HepG2 (cell line): ENCODE measurements around the gene KRTAP17-1. TPM values are rescaled to one million over a fixed set of nuclear protein-coding genes. Genes with fewer than 3 reads are reported as not detected.

ENCODE experiments used
- ATAC-seq: fragments of 200-7000 bp; cut with Tn5 transposase; 3 replicates; pipeline ENCODE4 v1.9.1; 2020; ENCODE audit warnings: mild to moderate bottlenecking, moderate library complexity
- BruUV-seq: library from RNA; stranded (reverse); fragments of 400-500 nt; replicated peaks from 2 replicates; lab custom pipeline; 2021; lab: Mats Ljungman, UMichigan
- CTCF ChIA-PET: fragments of 300-600 bp; formaldehyde crosslinking; extraction: SDS; loops from one replicate; lab custom pipeline; 2021; ENCODE audit warnings: low total read pairs, inconsistent platforms, low intra/inter-chr PET ratio; lab: Yijun Ruan, JAX
- POLR2A ChIA-PET: fragments of 350-600 bp; sonication (Branson Sonifier 250); formaldehyde crosslinking; loops from one replicate; lab custom pipeline; 2020; ENCODE audit warnings: antibody characterized with exemption, inconsistent platforms; lab: Yijun Ruan, JAX
- DNase-seq: peaks from one replicate; pipeline ENCODE4 v3.0.0-alpha.2; 2015; ENCODE audit warnings: low spot score
- FAIRE-seq: peaks from 3 replicates; lab custom pipeline; 2011; peaks lifted over from hg19 to GRCh38; lab: Jason Lieb, UNC
- H2AFZ ChIP-seq: one replicate; pipeline ENCODE4 v1.6.1; 2011; ENCODE audit warnings: low read length, inconsistent platforms
- H3K27ac ChIP-seq: fragments of 300-600 bp; 3 replicates; pipeline ENCODE4 v1.8.0; 2011; ENCODE audit warnings: mixed run types, mild to moderate bottlenecking, mixed read lengths, low read length, inconsistent platforms; ENCODE audit not compliant: insufficient read depth; ENCODE audit errors: extremely low read length
- H3K27me3 ChIP-seq, 2 experiments: fragments of 200-600 bp in 1 of 2; 2 replicates in 1 of 2; 3 replicates in 1 of 2; pipeline versions ENCODE4 v1.6.0 to v1.8.0; 2011; ENCODE audit warnings: low read length in 2 of 2, mild to moderate bottlenecking in 2 of 2, moderate library complexity in 2 of 2, inconsistent platforms in 1 of 2; ENCODE audit not compliant: insufficient read depth in 2 of 2, control insufficient read depth in 1 of 2
- H3K36me3 ChIP-seq, 2 experiments: fragments of 200-600 bp in 1 of 2; replicated peaks in 1 of 2; 2 replicates in 1 of 2; 3 replicates in 1 of 2; pipeline versions ENCODE4 v1.5.1 to v1.8.0; 2011; ENCODE audit warnings: low read length in 2 of 2, inconsistent platforms in 1 of 2; ENCODE audit not compliant: insufficient read depth in 2 of 2, control insufficient read depth in 1 of 2
- H3K4me1 ChIP-seq: 2 replicates; pipeline ENCODE4 v1.5.1; 2012; ENCODE audit warnings: low read length, inconsistent platforms; ENCODE audit not compliant: insufficient read depth
- H3K4me2 ChIP-seq: 2 replicates; pipeline ENCODE4 v1.6.0; 2011; ENCODE audit warnings: low read depth, low read length, inconsistent platforms
- H3K4me3 ChIP-seq, 3 experiments: fragments of 200-600 bp in 1 of 3; sonication (generic), shearing (Covaris generic) in 1 of 3; replicated peaks in 1 of 3; 2 replicates each; pipeline ENCODE4 v1.5.1; 2011 to 2016; ENCODE audit warnings: low read length in 3 of 3, inconsistent platforms in 2 of 3, low read depth in 2 of 3, mild to moderate bottlenecking in 2 of 3, control low read depth in 1 of 3, mixed read lengths in 1 of 3; ENCODE audit not compliant: insufficient read depth in 1 of 3
- H3K79me2 ChIP-seq: one replicate; pipeline ENCODE4 v1.6.1; 2011; ENCODE audit warnings: low read length, inconsistent platforms; ENCODE audit not compliant: insufficient read depth
- H3K9ac ChIP-seq: 2 replicates; pipeline ENCODE4 v1.6.0; 2011; ENCODE audit warnings: mild to moderate bottlenecking, low read depth, low read length, inconsistent platforms; ENCODE audit not compliant: insufficient read depth
- H3K9me3 ChIP-seq: 2 replicates; pipeline ENCODE4 v1.5.1; 2012; ENCODE audit warnings: mild to moderate bottlenecking, low read length
- H4K20me1 ChIP-seq: 2 replicates; pipeline ENCODE4 v1.6.0; 2011; ENCODE audit warnings: inconsistent platforms, mild to moderate bottlenecking, low read length, moderate library complexity; ENCODE audit not compliant: insufficient read depth
- HMGA1 ChIP-seq: sonication (generic); formaldehyde crosslinking; conservative IDR thresholded peaks from 2 replicates; pipeline ENCODE4 v1.4.0; 2020; ENCODE audit warnings: missing genetic modification reagents
- KIAA2018 ChIP-seq: sonication (generic); formaldehyde crosslinking; IDR thresholded peaks from 2 replicates; pipeline ENCODE4 v1.5.0; 2020; ENCODE audit warnings: mild to moderate bottlenecking, missing genetic modification reagents, borderline replicate concordance
- MAF1 ChIP-seq: sonication (generic); formaldehyde crosslinking; IDR thresholded peaks from 2 replicates; pipeline ENCODE4 v1.5.0; 2020; ENCODE audit warnings: missing genetic modification reagents, borderline replicate concordance
- MATR3 ChIP-seq: sonication (generic); formaldehyde crosslinking; IDR thresholded peaks from 2 replicates; pipeline ENCODE4 v1.4.0; 2020; ENCODE audit warnings: missing genetic modification reagents
- ONECUT2 ChIP-seq: sonication (generic); formaldehyde crosslinking; IDR thresholded peaks from 2 replicates; pipeline ENCODE4 v1.4.0; 2020; ENCODE audit warnings: missing genetic modification reagents
- RCOR2 ChIP-seq: IDR thresholded peaks from 2 replicates; pipeline ENCODE4 v1.6.1; 2016; ENCODE audit warnings: missing biosample characterization, missing genetic modification reagents
- TBX2 ChIP-seq: sonication (generic); formaldehyde crosslinking; IDR thresholded peaks from 2 replicates; pipeline ENCODE4 v1.5.0; 2020; ENCODE audit warnings: missing genetic modification reagents, mild to moderate bottlenecking, borderline replicate concordance
- ZNF205 ChIP-seq: IDR thresholded peaks from 2 replicates; pipeline ENCODE4 v1.6.1; 2018; ENCODE audit warnings: missing biosample characterization, missing genetic modification reagents
- ZNF335 ChIP-seq: sonication (generic); formaldehyde crosslinking; IDR thresholded peaks from 2 replicates; pipeline ENCODE4 v1.4.0; 2020; ENCODE audit warnings: missing genetic modification reagents
- ZNF431 ChIP-seq: sonication (generic); formaldehyde crosslinking; IDR thresholded peaks from 2 replicates; pipeline ENCODE4 v1.9.0; 2022; ENCODE audit warnings: missing genetic modification reagents, low read depth, mild to moderate bottlenecking, borderline replicate concordance
- ZNF550 ChIP-seq: sonication (generic); formaldehyde crosslinking; IDR thresholded peaks from 2 replicates; pipeline ENCODE4 v1.4.0; 2020; ENCODE audit warnings: mild to moderate bottlenecking, missing genetic modification reagents, borderline replicate concordance
- ZNF572 ChIP-seq: sonication (generic); formaldehyde crosslinking; IDR thresholded peaks from 2 replicates; pipeline ENCODE4 v1.5.1; 2020; ENCODE audit warnings: mild to moderate bottlenecking, missing genetic modification reagents
- WGBS: methylation state at CpG from one replicate; pipeline ENCODE4 v1.1.6; 2017; ENCODE audit warnings: low lambda C conversion rate; 5-methylcytosine and 5-hydroxymethylcytosine counted together
- in situ Hi-C: cut with HindIII; loops from 2 replicates; pipeline ENCODE4 v1.10.0; 2017; ENCODE audit warnings: low pct_unique_long_range_greater_than_20kb; ENCODE audit not compliant: extremely low pct_ligation_motif_present
- intact Hi-C: fragments of 100-400 bp; cut with micrococcal nuclease; formaldehyde crosslinking; loops from one replicate; pipeline ENCODE4 v1.10.0; 2022; ENCODE audit not compliant: unreplicated experiment
- polyA plus RNA-seq, 8 experiments: library from polyadenylated mRNA; depleted of rRNA in 3 of 8; stranded (reverse) in 7 of 8; unstranded in 1 of 8; fragments of >200 nt; fragmentation: Illumina TruSeq in 4 of 8; extraction: Trizol in 4 of 8; gene quantifications; 2 replicates each; pipeline versions ENCODE4 v1.2.1 to v1.2.3, GENCODE V29; 2011 to 2016; ENCODE audit warnings: low read depth in 4 of 8, missing spikeins in 1 of 8, mixed read lengths in 1 of 8; ENCODE audit not compliant: insufficient read depth in 1 of 8
- total RNA-seq, 5 experiments: library from RNA; depleted of rRNA; stranded (reverse); fragments of >200 nt; fragmentation: Illumina TruSeq; extraction: Trizol; gene quantifications; 2 replicates each; pipeline ENCODE4 v1.2.3, GENCODE V29; 2016; ENCODE audit warnings: low read depth in 1 of 5
- TF ChIP-seq, protein P1 (sequence below): IDR thresholded peaks from 2 replicates; pipeline ENCODE4 v1.6.1; 2016; ENCODE audit warnings: mild to moderate bottlenecking, missing biosample characterization, missing genetic modification reagents
- TF ChIP-seq, protein P2 (sequence below): sonication (generic); formaldehyde crosslinking; IDR thresholded peaks from 2 replicates; pipeline ENCODE4 v1.4.0; 2020; ENCODE audit warnings: mild to moderate bottlenecking, missing genetic modification reagents, borderline replicate concordance
- TF ChIP-seq, protein P3 (sequence below): sonication (generic); IDR thresholded peaks from 2 replicates; pipeline ENCODE4 v1.6.1; 2016; ENCODE audit warnings: low read depth, borderline replicate concordance

KRTAP17-1 gene
- total and polyA plus RNA-seq, 2 of the 13 experiments (the other 11 are each of a cell fraction or from before 2014, with no cell fraction given), result not detected

- H3K79me2 ChIP-seq, result no peaks in the 10 kb centered on the region
- H3K9ac ChIP-seq, result no peak overlapping the region
- FAIRE-seq, result no peak
- no peaks in the 10 kb centered on the region; a peak in 1 of 5 replicates for H3K27me3 ChIP-seq
- DNase-seq, result no peak
- intact Hi-C loops, result no loop called here
- H3K9me3 ChIP-seq, result no peaks in the 10 kb centered on the region
- in situ Hi-C loops, result no loop called here
- H3K36me3 ChIP-seq, result no peaks in the 10 kb centered on the region
- H3K4me2 ChIP-seq, result no peak overlapping the region
- CTCF ChIA-PET, result no interaction called here
- H3K27ac ChIP-seq, result no peak overlapping the region
- no peak overlapping the region for H3K4me3 ChIP-seq
- no peak overlapping the region for H2AFZ ChIP-seq
- ATAC-seq, result no peak
- no CpG with 5 or more reads among the region's 3 CpGs for WGBS
- H3K4me1 ChIP-seq, result no peaks in the 10 kb centered on the region
- H4K20me1 ChIP-seq, result no peaks in the 10 kb centered on the region
- POLR2A ChIA-PET, result no interaction called here
- no TSS peak for BruUV-seq
- TF ChIP-seq, protein P1, sequence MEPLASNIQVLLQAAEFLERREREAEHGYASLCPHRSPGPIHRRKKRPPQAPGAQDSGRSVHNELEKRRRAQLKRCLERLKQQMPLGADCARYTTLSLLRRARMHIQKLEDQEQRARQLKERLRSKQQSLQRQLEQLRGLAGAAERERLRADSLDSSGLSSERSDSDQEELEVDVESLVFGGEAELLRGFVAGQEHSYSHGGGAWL (CRISPR knock-in tag), result no peak
- TF ChIP-seq TBX2 (CRISPR knock-in tag) (no peak), RCOR2 (CRISPR knock-in tag) (no peak), ZNF205 (CRISPR knock-in tag) (no peak), ZNF335 (CRISPR knock-in tag) (no peak), ZNF431 (no peak), MATR3 (no peak), HMGA1 (CRISPR knock-in tag) (no peak), ZNF572 (no peak), ZNF550 (CRISPR knock-in tag) (no peak), MAF1 (CRISPR knock-in tag) (no peak), ONECUT2 (no peak), KIAA2018 (CRISPR knock-in tag) (no peak)
- TF ChIP-seq, protein P2, sequence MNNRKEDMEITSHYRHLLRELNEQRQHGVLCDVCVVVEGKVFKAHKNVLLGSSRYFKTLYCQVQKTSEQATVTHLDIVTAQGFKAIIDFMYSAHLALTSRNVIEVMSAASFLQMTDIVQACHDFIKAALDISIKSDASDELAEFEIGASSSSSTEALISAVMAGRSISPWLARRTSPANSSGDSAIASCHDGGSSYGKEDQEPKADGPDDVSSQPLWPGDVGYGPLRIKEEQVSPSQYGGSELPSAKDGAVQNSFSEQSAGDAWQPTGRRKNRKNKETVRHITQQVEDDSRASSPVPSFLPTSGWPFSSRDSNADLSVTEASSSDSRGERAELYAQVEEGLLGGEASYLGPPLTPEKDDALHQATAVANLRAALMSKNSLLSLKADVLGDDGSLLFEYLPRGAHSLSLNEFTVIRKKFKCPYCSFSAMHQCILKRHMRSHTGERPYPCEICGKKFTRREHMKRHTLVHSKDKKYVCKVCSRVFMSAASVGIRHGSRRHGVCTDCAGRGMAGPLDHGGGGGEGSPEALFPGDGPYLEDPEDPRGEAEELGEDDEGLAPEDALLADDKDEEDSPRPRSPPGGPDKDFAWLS (CRISPR knock-in tag), result no peak
- TF ChIP-seq, protein P3, sequence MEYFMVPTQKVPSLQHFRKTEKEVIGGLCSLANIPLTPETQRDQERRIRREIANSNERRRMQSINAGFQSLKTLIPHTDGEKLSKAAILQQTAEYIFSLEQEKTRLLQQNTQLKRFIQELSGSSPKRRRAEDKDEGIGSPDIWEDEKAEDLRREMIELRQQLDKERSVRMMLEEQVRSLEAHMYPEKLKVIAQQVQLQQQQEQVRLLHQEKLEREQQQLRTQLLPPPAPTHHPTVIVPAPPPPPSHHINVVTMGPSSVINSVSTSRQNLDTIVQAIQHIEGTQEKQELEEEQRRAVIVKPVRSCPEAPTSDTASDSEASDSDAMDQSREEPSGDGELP, result no peak
Observed at GRCh38 chr17:41267711-41268110, 47.8 kb downstream of the KRTAP17-1 start.
